Activated CD4-positive, alpha-beta T cell treated with anti-CD3 and anti-CD28 coated beads, Interleukin-2, Interleukin-6, amounts not matched to agents 100 ng/mL and 50 ng/mL, durations not matched to agents 16 hours and 8 hours (primary cell): ENCODE data around the gene FMN2.

Source experiments
- DNase-seq: peaks from one replicate; pipeline ENCODE4 v3.0.0-alpha.2; 2020

The FMN2 gene

DNA sequence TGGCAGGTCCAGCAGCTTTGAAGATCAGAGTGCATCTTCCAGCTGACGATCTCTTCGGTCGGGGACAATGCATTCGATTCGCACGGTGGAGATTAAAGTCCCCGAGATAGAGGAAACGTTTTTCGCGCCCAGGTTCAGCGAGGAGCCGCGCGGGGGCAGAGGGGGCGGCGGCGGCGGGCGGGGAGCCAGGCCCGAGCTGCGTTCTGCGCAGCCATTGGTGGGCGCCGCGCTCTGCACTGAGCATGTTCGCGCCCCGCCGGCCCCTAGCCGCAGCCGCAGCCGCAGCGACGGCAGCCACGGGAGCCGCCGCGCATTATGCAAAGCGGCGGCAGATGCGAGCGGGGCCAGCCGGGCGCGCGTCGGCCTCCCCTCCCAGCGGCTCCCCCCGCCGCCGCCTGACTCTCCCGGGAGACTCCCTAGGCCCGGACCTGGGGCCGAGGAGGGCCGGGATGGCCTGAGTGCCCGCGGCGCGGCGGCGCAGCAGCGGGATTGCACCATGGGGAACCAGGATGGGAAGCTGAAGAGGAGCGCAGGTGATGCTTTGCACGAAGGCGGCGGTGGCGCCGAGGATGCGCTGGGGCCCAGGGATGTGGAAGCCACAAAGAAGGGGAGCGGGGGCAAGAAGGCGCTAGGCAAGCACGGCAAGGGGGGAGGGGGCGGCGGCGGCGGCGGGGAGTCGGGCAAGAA lies at the start of gene FMN2:
Gene FMN2, plus strand, starts transcription at position 270 of the 687 bp plus-strand sequence. Its CDS starts 227 bp downstream, at position 497.
- DNase-seq = peak; percentile 2

DNA sequence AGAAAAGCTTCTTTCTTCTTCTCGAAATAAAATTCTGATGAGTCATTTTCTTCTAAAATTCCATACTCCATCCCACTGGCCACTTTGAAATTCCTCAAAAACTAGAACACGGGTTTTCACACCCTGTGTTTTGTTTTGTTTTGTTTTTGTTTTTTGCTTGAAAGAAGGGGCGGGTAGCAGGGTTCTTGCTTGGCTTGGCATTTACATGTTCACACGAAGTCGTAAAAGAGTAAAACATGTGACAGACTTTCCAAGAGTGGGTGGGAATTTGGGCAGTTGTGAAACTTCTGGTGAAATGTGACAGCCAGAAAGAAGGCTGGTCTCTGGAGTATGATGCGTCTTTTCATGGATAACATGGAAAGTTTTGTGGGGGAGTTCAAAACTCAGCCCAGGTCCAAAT lies 47.1 kb upstream of the FMN2 start:
- DNase-seq = no peak

DNA sequence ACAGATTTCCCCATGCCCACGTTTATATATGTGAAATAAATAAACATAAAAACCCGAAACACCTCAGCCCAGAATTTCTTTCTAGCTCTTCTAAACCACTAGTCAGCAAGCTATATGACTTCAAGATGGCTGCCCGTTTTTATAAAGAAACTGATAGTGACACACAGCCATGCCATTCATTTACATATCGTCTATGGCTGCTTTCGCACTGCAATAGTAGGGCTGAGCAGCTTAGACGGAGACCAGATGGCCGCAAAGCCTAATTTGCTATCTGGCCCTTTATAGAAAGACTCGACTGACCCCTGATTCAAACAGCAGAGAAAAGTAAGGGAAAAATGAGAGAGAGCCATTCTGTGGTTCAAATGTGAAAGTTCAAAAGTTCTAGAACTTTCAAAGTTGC lies 45.7 kb upstream of the FMN2 start:
- no peak for DNase-seq

DNA sequence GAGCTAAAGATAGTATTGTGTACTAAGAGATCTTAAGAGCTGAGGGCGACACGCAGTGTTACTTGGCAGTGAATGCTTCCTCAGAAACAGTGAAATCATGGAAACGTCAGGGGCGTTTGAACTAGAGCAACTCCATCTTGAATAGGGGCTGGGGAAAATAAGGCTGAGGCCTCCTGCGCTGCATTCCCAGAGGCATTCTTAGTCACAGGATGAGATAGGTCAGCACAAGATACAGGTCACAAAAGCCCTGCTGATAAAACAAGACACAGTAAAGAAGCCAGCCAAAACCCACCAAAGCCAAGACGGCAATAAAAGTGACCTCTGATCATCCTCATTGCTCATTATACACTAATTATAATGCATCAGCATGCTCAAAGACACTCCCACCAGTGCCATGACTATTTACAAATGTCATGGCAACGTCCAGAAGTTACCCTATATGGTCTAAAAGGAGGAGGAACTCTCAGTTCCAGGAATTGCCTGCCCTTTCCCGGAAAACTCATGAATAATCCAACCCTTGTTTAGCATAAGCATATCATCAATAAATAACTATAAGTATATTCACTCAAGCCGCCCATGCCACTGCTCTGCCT lies 37.5 kb upstream of the FMN2 start:
- DNase-seq = no peak

DNA sequence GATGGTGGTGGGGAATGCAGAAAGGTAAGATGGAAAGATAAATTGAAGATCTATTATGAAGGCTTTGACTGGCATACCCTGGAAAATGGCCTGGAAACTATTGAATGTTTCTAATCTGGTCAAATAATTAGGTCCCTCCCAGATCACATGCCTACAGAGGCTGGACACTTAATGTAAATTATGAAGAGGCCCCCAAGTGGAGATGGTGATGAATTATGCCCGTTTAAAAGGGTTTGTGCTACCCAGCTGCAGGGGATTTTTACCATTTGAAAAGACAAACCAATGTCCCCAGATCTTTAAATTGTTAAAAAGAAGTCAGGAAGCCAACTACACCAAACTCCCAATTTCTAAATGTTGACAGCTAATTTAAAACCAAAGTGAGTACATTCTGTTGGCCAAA lies 35.7 kb upstream of the FMN2 start:
- no peak for DNase-seq

DNA sequence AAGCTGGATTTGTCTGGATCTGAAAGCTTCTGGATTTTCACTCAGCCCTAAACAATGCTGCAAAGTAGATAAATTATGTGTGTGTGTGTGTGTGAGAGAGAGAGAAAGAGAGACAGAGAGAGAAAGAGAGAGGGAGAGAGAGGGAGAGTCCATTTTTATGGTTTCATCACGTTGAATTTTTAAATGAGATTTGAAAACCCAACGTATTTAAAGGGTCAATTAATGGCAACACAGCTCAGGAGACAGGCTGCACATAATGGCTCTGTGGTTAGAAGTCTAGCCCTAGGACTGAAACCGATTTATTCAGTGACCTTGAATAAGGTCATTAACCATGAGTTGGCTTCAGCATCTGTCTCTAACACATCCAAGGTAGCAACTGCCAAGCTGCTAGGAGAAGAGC lies 35.3 kb upstream of the FMN2 start:
- no peak for DNase-seq

DNA sequence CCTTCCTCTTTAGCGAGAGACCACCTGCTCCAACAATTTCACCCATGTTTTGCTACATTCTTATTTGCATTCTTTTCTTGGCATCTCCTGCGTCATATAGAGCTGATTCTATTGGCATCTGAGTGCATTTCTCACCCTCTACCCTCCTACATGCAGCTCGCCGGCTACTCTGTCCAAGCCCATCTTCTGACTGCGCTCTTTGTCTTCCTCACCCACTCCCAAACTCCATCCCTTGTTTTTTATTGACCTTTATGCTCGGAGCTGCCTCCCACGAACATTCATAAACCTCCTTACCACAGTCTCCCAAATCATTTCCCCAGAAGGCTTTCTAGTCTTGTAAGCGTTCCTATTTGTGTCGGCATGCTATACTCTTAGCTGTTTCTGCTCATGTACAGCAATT lies 33.6 kb upstream of the FMN2 start:
- no peak for DNase-seq

DNA sequence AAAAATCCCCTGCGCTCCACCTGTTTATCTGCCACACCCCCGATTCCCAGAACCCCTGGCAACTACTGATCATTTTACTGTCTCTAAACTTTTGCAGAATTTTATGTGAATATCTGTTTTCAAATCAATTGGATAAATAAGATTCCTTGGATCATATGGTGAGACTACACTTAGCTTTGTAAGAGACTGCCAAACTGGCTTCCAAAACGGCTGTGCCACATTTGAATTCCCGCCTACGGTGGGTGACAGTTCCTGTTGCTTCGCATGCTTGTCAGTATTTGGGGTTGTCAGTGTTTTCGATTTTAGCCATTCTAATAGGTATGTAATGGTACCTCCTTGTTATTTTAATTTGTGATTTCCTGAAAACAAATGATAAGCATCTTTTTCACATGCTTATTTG lies 22.7 kb upstream of the FMN2 start:
- no peak for DNase-seq

DNA sequence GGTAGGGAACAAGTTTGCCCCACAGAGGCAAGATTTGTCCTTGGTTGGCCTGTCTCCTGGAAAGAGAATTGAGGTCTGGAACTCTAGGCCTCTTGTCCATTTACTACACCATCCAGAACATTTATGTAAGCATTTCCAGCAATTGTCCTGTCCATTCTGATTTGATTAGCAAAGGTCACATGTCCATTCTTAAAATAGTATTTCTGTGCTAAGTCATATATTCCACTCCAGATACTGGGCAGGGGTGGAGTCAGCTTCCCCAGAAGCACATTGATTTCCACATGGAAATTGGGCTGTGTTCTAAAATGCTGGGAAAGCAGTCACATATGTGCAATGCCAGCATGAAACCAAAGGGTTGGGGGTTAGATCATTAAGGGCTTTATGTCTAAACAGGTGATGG lies 21.5 kb upstream of the FMN2 start:
- no peak for DNase-seq

DNA sequence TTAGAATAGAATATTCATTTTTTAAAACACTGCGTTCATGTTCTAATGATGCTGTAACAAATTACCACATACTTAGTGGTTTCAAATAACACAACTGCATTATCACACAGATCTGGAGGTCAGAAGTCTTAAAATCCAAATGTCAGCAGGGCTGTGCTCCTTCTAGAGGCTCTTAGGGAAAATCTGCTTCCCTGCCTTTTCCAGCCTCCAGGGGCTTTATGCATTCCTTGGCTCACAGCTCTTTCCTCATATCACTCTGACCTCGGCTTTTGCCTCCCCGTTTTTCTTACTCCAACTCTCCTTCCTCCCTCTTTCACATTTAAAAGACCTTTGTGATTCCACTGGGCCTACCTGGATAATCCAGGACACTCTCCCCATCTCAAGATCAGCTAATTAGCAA lies 18.6 kb upstream of the FMN2 start:
- no peak for DNase-seq

DNA sequence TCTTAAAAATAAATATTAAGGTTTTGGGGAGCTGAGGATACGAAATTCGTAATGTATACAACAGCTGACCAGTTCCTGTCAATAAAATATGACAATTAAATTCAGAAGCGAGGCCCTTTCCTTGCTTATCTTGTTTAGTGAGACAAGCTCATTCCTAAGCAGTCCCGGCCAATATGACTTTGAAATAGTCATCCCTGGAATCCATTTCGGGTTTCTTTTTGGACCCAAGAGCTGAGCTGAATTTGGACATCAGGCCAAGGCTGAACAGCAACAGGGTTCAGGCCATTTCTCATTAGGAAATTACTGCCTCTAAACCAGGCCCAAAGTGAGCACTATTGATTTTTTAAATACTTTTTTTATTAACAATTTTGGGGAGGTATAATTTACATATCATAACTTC lies 17.3 kb upstream of the FMN2 start:
- DNase-seq = no peak

DNA sequence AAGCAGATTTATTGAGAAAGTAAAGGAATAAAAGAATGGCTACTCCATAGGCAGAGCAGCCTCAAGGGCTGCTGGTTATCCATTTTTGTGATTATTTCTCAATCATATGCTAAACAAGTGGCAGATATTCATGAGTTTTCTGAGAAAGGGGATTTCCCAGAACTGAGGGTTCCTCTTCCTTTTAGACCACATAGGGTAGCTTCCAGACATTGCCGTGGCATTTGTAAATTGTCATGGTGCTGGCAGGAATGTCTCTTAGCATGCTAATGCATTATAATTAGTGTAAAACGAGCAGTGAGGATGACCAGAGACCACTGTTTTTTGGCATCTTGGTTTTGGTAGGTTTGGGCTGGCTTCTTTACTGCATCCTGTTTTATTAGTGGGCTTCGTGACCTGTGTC lies 16.8 kb upstream of the FMN2 start:
- no peak for DNase-seq

DNA sequence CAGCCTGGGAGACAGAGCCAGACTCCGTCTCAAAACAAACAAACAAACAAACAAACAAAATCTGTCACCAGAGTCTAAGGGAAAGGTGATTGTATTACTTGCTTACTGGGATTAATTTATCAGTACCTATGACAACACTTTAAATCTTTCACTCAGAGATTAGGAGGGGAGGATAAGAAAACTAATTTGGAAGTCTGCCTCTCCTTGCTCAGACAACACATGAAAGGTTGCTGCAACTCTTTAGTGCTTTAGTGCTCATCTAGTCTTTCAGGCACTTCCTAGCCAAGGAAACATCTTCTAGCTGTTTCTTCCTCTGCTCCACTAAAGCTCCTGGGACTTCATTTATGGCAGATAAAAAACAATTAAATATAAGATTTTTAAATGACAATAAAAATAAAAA lies 7.3 kb upstream of the FMN2 start:
- no peak for DNase-seq

DNA sequence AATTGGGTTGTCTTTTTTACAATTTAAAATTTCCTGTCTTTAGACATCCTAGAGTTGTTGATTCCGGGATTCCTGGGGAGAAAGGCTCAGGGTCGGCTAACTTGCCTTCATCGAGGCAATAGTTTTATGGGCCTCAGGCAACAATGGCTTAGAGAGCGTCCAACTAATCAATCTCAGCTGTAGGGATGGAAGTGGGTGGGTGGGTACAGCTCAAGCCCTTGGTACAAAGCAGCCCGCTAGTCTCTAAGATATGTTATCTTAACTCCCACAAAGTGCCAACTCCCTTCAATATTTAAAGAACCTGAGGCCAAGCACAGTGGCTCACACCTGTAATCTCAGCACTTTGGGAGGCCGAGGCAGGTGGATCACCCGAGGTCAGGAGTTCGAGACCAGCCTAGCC lies 6.9 kb upstream of the FMN2 start:
- no peak for DNase-seq

DNA sequence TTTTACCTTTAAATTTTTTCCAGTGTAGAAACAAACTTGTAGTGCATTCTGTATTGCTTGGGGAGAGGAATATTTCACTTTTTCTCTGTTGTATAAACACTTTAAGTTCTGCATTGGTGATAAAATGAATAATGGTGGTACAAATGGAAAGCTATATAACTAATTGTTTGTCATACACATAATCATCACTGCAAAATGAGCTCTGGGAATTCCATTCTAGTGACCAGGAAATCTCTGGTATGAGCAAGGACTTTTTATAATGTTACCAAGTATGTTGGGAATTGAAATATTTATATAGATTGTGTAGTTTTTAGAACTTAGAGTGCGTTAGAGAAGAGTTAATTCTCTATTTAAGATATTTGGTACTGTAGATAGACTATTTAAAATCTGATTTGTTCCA lies 5.0 kb upstream of the FMN2 start:
- DNase-seq = no peak

DNA sequence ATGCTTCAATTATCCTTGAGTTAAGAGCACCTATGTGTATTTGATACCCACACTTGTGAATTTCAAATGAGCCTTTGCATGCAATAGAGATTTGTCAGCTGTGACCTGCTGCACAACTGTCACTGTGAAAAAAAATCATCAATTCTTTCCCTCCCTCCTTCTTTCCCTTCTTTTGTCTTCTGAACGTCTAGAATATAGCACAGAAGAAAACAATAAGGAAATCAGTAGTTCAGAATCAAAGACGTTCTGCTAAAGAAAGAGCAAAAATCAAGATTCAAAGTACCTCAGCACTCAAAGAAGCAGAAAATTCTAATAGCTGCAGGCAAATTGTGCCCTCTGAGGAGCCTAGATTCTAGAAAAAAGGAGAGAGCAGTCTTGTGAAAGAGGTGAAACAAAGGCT lies 1.7 kb upstream of the FMN2 start:
- DNase-seq = no peak

DNA sequence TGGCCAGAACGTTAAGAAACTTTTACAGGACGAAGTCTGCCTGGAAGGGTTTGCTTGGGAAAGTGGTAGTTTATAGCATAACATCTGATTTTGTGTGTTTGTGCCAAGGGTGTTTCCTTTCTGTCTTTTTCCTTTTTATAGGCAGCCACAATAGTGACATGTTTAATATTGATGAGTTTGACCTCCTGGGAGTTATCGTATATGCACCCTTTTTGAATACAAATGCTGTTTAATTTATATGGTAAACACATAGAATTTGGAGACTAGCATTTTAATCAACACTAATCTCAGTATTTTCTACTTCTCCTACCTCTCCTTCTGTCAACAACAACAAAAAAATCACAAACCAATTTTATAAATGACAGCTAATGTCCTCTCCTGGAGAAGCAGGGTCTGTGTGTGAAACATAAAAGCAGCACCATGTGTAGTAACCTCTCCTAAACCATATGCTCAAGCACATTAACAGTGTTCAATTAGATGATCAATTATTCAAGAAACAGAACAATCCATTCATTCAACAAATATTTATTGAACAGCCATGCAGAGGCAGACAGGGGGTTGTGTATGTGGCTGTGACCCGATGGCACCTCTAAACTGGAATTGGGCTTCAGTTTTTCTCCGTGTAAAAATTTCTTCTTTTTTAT lies 604 bp upstream of the FMN2 start:
- DNase-seq = no peak

DNA sequence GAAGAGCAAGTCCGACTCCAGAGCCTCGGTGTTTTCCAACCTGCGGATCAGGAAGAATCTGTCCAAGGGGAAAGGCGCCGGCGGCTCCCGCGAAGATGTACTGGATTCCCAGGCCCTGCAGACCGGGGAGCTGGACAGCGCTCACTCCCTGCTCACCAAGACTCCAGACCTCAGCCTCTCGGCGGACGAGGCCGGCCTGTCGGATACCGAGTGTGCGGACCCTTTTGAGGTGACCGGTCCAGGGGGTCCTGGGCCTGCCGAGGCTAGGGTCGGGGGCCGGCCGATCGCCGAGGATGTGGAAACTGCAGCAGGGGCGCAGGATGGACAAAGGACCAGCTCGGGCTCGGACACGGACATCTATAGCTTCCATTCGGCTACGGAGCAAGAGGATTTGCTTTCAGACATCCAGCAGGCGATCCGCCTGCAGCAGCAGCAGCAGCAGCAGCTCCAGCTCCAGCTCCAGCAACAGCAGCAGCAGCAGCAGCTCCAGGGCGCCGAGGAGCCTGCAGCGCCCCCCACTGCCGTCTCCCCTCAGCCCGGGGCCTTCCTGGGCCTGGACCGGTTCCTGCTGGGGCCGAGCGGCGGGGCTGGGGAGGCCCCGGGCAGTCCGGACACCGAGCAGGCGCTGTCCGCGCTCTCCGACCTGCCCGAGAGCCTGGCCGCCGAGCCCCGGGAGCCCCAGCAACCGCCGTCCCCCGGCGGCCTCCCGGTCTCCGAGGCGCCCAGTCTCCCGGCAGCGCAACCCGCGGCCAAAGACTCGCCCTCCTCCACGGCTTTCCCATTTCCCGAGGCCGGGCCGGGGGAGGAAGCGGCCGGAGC lies 827 bp downstream of the FMN2 start:
- DNase-seq = no peak

DNA sequence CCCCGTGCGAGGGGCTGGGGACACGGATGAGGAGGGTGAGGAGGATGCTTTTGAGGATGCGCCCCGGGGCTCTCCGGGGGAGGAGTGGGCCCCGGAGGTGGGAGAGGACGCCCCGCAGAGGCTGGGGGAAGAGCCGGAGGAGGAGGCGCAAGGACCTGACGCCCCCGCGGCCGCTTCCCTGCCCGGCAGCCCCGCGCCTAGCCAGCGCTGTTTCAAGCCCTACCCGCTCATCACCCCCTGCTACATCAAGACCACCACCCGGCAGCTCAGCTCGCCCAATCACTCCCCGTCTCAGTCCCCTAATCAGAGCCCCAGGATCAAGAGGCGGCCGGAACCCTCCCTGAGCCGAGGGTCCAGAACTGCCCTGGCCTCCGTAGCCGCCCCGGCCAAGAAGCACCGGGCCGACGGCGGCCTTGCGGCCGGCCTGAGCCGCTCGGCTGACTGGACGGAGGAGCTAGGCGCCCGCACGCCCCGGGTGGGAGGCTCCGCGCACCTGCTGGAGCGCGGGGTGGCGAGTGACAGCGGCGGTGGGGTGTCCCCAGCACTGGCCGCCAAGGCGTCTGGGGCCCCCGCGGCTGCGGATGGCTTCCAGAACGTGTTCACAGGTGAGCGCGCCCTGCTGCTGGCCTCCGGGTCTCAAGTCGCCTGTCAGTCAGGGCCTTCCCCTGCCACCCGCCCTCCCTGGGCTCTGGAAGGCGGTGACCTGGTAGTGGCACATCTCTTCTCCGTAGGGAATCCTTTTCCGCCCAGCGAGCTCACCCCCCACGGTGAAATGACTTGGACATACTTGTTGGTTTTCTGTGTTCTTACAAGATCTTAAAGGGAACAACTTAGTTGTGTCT lies 1.7 kb downstream of the FMN2 start:
- DNase-seq = no peak

DNA sequence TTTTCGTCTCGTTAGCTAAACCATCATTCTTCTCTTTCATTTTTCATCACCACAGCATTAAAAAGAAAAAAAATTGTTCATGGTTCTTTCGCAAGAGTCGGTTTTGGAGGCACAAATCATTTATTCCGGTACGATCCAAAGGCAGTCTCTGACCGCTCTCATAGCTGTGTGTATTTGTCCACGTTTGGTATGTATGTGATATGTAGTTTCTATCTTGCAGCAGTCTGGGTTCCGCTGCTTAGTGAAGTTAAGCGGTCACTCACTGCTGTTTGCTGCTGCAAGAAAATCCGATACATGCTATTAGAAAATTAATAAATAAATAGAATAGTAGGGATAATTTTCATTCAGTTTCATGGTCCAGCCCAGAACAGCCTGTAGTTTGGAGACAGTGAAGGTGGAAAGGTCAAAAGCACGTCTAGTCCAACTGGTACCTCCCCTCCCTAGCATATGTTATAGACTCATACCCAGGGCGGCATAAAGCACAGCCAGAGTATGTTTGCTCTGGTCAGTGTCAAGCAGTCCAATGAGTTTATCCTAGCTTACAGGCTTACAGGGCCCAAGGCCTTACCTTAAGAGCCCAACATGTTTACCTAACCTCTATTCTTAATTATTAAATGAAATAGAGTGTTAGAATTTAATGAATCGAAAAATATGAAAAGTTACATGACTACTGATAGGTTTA lies 2.5 kb downstream of the FMN2 start:
- DNase-seq = no peak

DNA sequence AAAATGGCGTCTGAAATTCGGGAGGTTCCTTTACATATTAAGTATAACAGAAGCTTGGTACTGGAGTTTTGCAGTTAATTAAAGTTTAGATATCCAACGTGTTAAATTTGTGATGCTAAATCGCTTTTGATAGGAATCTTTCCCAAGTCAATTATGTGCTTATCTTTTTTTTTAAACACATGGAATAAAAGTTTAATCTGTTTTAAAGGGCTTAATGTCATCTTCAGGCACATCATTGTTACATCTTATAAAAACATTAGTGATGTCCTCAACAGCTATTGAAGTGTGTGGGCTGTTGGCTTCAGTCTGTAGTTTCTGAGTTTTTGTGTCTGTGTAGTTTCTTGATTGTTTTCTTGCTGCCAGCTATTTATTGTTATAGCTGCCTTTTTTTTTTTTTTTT lies 5.3 kb downstream of the FMN2 start:
- DNase-seq = no peak

DNA sequence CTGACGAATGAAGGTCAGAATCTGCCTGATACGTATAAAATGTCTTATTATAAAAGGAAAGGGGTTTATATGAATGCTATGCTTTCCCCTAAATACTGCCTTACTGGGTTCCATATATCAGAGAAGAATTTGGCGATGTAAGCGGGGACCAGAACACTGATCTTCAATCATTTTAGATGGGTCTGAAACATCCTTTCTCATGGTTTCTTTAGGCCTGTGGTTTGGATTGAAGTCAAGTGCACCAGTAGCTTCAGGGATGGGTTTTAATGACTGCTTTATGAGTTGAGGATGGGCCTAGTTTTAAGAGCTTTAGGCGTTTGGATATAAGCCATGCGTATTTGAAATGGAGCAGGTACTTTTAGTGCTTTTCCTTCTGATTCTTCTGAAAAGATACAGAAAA lies 6.9 kb downstream of the FMN2 start:
- DNase-seq = no peak
